Body of pancreas (tissue), 4 donors: ENCODE data around the gene CFB. TPM values are rescaled to one million over a fixed set of nuclear protein-coding genes. Genes with fewer than 3 reads are reported as not detected.

Experiments
- ATAC-seq: fragments of 150-250 bp; one replicate; pipeline ENCODE4 v1.9.1; 2016
- DNase-seq, 4 donors: peaks; one replicate each; pipeline ENCODE4 v3.0.0-alpha.2; 2019
- H3K27ac ChIP-seq, 4 donors: fragments of 200-600 bp; sonication (generic); 1 replicate in 3 of 4; 2 replicates in 1 of 4; pipeline versions ENCODE4 v1.5.1 to v1.6.1; 2016 to 2019; ENCODE audit warnings: mild to moderate bottlenecking in 1 of 4, mixed read lengths in 1 of 4, moderate library complexity in 1 of 4
- H3K27me3 ChIP-seq, 2 donors: fragments of 200-600 bp; sonication (generic); one replicate each; pipeline ENCODE4 v1.6.0; 2016; ENCODE audit warnings: mild to moderate bottlenecking in 1 of 2
- H3K36me3 ChIP-seq, 2 donors: fragments of 200-600 bp; sonication (generic); replicated peaks in 1 of 2; 2 replicates each; pipeline ENCODE4 v1.5.1; 2016; ENCODE audit warnings: low read depth in 2 of 2; ENCODE audit not compliant: insufficient read depth in 1 of 2
- H3K4me1 ChIP-seq: fragments of 200-600 bp; sonication (generic); one replicate; pipeline ENCODE4 v1.6.0; 2016
- H3K4me3 ChIP-seq, 2 donors: fragments of 200-600 bp; sonication (generic); 1 replicate in 1 of 2; 2 replicates in 1 of 2; pipeline ENCODE4 v1.5.1; 2016 to 2019
- H3K9me3 ChIP-seq, 3 donors: fragments of 200-600 bp; sonication (generic); 1 replicate in 2 of 3; 2 replicates in 1 of 3; pipeline ENCODE4 v1.5.1; 2016
- CTCF ChIP-seq, 7 experiments: fragments of 450-650 bp in 4 of 7; fragments of 200-600 bp in 3 of 7; sonication (generic) in 3 of 7; IDR thresholded peaks; one replicate each; pipeline ENCODE4 v1.5.1; 2016 to 2019; ENCODE audit warnings: antibody characterized with exemption in 7 of 7
- POLR2A ChIP-seq, 3 donors: fragments of 450-650 bp; IDR thresholded peaks; one replicate each; pipeline ENCODE4 v1.6.1; 2016; ENCODE audit warnings: antibody characterized with exemption in 3 of 3, mild to moderate bottlenecking in 2 of 3
- WGBS, 2 donors: methylation state at CpG; one replicate each; pipeline ENCODE4 v1.1.5; 2017; 5-methylcytosine and 5-hydroxymethylcytosine counted together
- intact Hi-C: fragments of 100-400 bp; cut with DNase I; formaldehyde crosslinking; loops from one replicate; pipeline ENCODE4 v1.15.1; 2023
- total RNA-seq, 2 donors: library from RNA; depleted of rRNA; stranded (reverse); fragments of >200 nt; gene quantifications; one replicate each; pipeline ENCODE4 v1.1.0, GENCODE V29; 2016

The CFB gene
- total RNA-seq, 2 donors from 2014 or later: 21.0 to 33.9 TPM

GRCh38 chr6:31967926-31968320 is 22.0 kb downstream of the CFB start:
- Histone ChIP-seq H3K4me1 (peaks cover 25% of the 10 kb centered on the region), H3K27ac (no peak overlapping the region), H3K27me3 (no peaks in the 10 kb centered on the region), H3K36me3 (peaks cover 0 to 27% of the 10 kb centered on the region in 2 donors), H3K4me3 (no peak overlapping the region), H3K9me3 (no peaks in the 10 kb centered on the region)
- TF ChIP-seq POLR2A (IDR thresholded peaks at IDR 0.05) (no peak), CTCF (IDR thresholded peaks at IDR 0.05) (no peak)
- ATAC-seq: no peak
- no peak for DNase-seq
- intact Hi-C loops: no loop called here
- WGBS, 2 donors: 81 to 100% methylated on average over 3 of the region's 3 CpGs

- Histone ChIP-seq H3K4me1 (peaks cover 29% of the 10 kb centered on the region), H3K27ac (no peak overlapping the region), H3K27me3 (no peaks in the 10 kb centered on the region), H3K4me3 (no peak overlapping the region), H3K36me3 (peaks cover 0 to 27% of the 10 kb centered on the region in 2 donors), H3K9me3 (no peaks in the 10 kb centered on the region)
- TF ChIP-seq CTCF (IDR thresholded peaks at IDR 0.05) (no peak), POLR2A (IDR thresholded peaks at IDR 0.05) (no peak)
- no peak for DNase-seq
- 81 to 83% methylated on average over 4 to 11 of the region's 11 CpGs for WGBS, 2 donors
- ATAC-seq: no peak
- intact Hi-C loops: no loop called here
These were observed 22.4 kb downstream of the CFB start for GRCh38 chr6:31968326-31968725.

- TF ChIP-seq CTCF (IDR thresholded peaks at IDR 0.05) (no peak), POLR2A (IDR thresholded peaks at IDR 0.05) (no peak)
- H3K27me3 ChIP-seq: no peaks in the 10 kb centered on the region
- peaks cover 30% of the 10 kb centered on the region for H3K4me1 ChIP-seq
- H3K4me3 ChIP-seq: no peak overlapping the region
- DNase-seq: no peak
- ATAC-seq: no peak
- intact Hi-C loops: no loop called here
- H3K36me3 ChIP-seq: peaks cover 0 to 22% of the 10 kb centered on the region in 2 donors
- 88 to 91% methylated on average over 14 to 23 of the region's 23 CpGs for WGBS, 2 donors
- H3K9me3 ChIP-seq: no peaks in the 10 kb centered on the region
- H3K27ac ChIP-seq: no peak overlapping the region
These were observed 23.2 kb downstream of the CFB start for GRCh38 chr6:31968791-31969711.

- H3K36me3 ChIP-seq: peaks cover 0 to 17% of the 10 kb centered on the region in 2 donors
- ATAC-seq (no peak), DNase-seq (no peak)
- WGBS, 2 donors: 67 to 74% methylated on average over 17 of the region's 17 CpGs
- H3K4me3 ChIP-seq: no peak overlapping the region
- intact Hi-C loops: no loop called here
- peak overlapping the region in 2 of 4 donors; percentile 95 for H3K27ac ChIP-seq
- peaks cover 30% of the 10 kb centered on the region for H3K4me1 ChIP-seq
- H3K27me3 ChIP-seq: no peaks in the 10 kb centered on the region
- no peaks in the 10 kb centered on the region for H3K9me3 ChIP-seq
- TF ChIP-seq CTCF (IDR thresholded peaks at IDR 0.05): no peak
- no peak for TF ChIP-seq POLR2A (IDR thresholded peaks at IDR 0.05)
These were observed 24.1 kb downstream of the CFB start for GRCh38 chr6:31969712-31970603.
